ENCODE results near the gene GDPD1.
A peak's percentile ranks its signal among the peaks of the same experiment; 100 is the strongest.

GDPD1 gene

GRCh38 chr17:59199398-59199797 lies 20.9 kb upstream of the GDPD1 start:
- Histone ChIP-seq H2BK120ac (ENCODE audit: insufficient read depth, low read length, poor library complexity) (no peak overlapping the region), H4K12ac (ENCODE audit: low read depth, low read length) (no peak overlapping the region), H3K79me2 (ENCODE audit: control insufficient read depth, insufficient read depth, low read length, poor library complexity) (no peaks in the 10 kb centered on the region), H3K14ac (ENCODE audit: low read length) (no peak overlapping the region), H3K4me1 (ENCODE audit: control insufficient read depth in 1 of 2, insufficient read depth in 2 of 2, low read length in 2 of 2) (no peaks in the 10 kb centered on the region), H3K9me3 (ENCODE audit: insufficient read depth, low read depth, low read length) (no peaks in the 10 kb centered on the region), H3K4ac (ENCODE audit: low read depth, low read length) (no peak overlapping the region), H4K91ac (ENCODE audit: low read depth, low read length) (no peak overlapping the region), H3K79me1 (ENCODE audit: low read length) (no peaks in the 10 kb centered on the region), H3K9ac (ENCODE audit: low read length) (no peak overlapping the region), H3K18ac (ENCODE audit: low read length) (no peak overlapping the region), H2BK12ac (ENCODE audit: low read length) (no peak overlapping the region), H3K23ac (ENCODE audit: low read length) (no peak overlapping the region), H3K4me3 (ENCODE audit: low read depth, low read length) (no peak overlapping the region), H2BK5ac (ENCODE audit: low read depth, low read length, poor library complexity) (no peak overlapping the region), H3K27ac (ENCODE audit: low read depth, low read length) (no peak overlapping the region), H3K27me3 (ENCODE audit: insufficient read depth, low read length) (no peaks in the 10 kb centered on the region), H4K8ac (ENCODE audit: low read depth, low read length) (no peak overlapping the region), H2AK5ac (ENCODE audit: low read length) (no peak overlapping the region), H3K4me2 (ENCODE audit: low read length) (no peak overlapping the region), H2AFZ (ENCODE audit: insufficient read depth, low read length, poor library complexity) (no peak overlapping the region), H3K36me3 (ENCODE audit: control insufficient read depth in 1 of 2, insufficient read depth in 2 of 2, low read length in 2 of 2) (peaks cover 30 to 34% of the 10 kb centered on the region in 2 experiments)
- peak in 1 of 2 donors; percentile 6 for DNase-seq
- WGBS (ENCODE audit: extremely low coverage, insufficient coverage, insufficient read length): no CpG with 5 or more reads among the region's 4 CpGs

DNA sequence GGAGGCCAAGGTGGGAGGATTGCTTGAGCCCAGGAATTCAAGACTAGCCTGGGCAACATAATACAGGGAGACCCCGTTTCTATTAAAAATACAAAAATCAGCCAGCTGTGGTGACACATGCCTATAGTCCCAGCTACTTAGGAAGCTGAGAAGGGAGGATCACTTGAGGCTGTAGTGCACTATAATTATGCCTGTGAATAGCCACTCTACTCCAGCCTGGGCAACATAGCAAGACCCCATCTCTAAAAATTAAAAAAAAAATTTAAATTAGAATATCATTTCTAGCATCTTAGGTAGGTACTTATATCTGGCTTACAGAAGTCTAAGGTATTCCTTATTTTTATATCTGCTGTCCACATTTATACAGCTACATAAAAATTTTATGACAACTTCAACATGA lies 18.0 kb upstream of the GDPD1 start:
- Histone ChIP-seq H2BK12ac (ENCODE audit: low read length) (no peak overlapping the region), H3K18ac (ENCODE audit: low read length) (no peak overlapping the region), H3K79me1 (ENCODE audit: low read length) (no peaks in the 10 kb centered on the region), H2BK5ac (ENCODE audit: low read depth, low read length, poor library complexity) (no peak overlapping the region), H3K36me3 (ENCODE audit: control insufficient read depth in 1 of 2, insufficient read depth in 2 of 2, low read length in 2 of 2) (peaks cover 27 to 28% of the 10 kb centered on the region in 2 experiments), H4K91ac (ENCODE audit: low read depth, low read length) (no peak overlapping the region), H3K9ac (ENCODE audit: low read length) (no peak overlapping the region), H3K9me3 (ENCODE audit: insufficient read depth, low read depth, low read length) (no peaks in the 10 kb centered on the region), H3K4ac (ENCODE audit: low read depth, low read length) (no peak overlapping the region), H3K4me3 (ENCODE audit: low read depth, low read length) (no peak overlapping the region), H4K8ac (ENCODE audit: low read depth, low read length) (no peak overlapping the region), H3K27ac (ENCODE audit: low read depth, low read length) (no peak overlapping the region), H2BK120ac (ENCODE audit: insufficient read depth, low read length, poor library complexity) (no peak overlapping the region), H4K12ac (ENCODE audit: low read depth, low read length) (no peak overlapping the region), H3K4me1 (ENCODE audit: control insufficient read depth in 1 of 2, insufficient read depth in 2 of 2, low read length in 2 of 2) (no peaks in the 10 kb centered on the region), H3K14ac (ENCODE audit: low read length) (no peak overlapping the region), H3K27me3 (ENCODE audit: insufficient read depth, low read length) (no peaks in the 10 kb centered on the region), H2AK5ac (ENCODE audit: low read length) (no peak overlapping the region), H3K23ac (ENCODE audit: low read length) (no peak overlapping the region), H2AFZ (ENCODE audit: insufficient read depth, low read length, poor library complexity) (no peak overlapping the region), H3K4me2 (ENCODE audit: low read length) (no peak overlapping the region), H3K79me2 (ENCODE audit: control insufficient read depth, insufficient read depth, low read length, poor library complexity) (no peaks in the 10 kb centered on the region)
- no peak for DNase-seq
- WGBS (ENCODE audit: extremely low coverage, insufficient coverage, insufficient read length): no CpG with 5 or more reads among the region's 1 CpG

GRCh38 chr17:59219370-59219769 lies 941 bp upstream of the GDPD1 start:
- Histone ChIP-seq H3K27ac (ENCODE audit: low read depth, low read length) (no peak overlapping the region), H3K4me1 (ENCODE audit: control insufficient read depth in 1 of 2, insufficient read depth in 2 of 2, low read length in 2 of 2) (peaks cover 0 to 5% of the 10 kb centered on the region in 2 experiments), H3K18ac (ENCODE audit: low read length) (no peak overlapping the region), H2AFZ (ENCODE audit: insufficient read depth, low read length, poor library complexity) (no peak overlapping the region), H4K12ac (ENCODE audit: low read depth, low read length) (peak overlapping the region; percentile 75), H2BK5ac (ENCODE audit: low read depth, low read length, poor library complexity) (no peak overlapping the region), H3K9me3 (ENCODE audit: insufficient read depth, low read depth, low read length) (no peaks in the 10 kb centered on the region), H2BK120ac (ENCODE audit: insufficient read depth, low read length, poor library complexity) (no peak overlapping the region), H3K4me3 (ENCODE audit: low read depth, low read length) (no peak overlapping the region), H3K27me3 (ENCODE audit: insufficient read depth, low read length) (no peaks in the 10 kb centered on the region), H3K14ac (ENCODE audit: low read length) (no peak overlapping the region), H4K91ac (ENCODE audit: low read depth, low read length) (no peak overlapping the region), H3K9ac (ENCODE audit: low read length) (no peak overlapping the region), H3K23ac (ENCODE audit: low read length) (no peak overlapping the region), H2BK12ac (ENCODE audit: low read length) (no peak overlapping the region), H4K8ac (ENCODE audit: low read depth, low read length) (peak overlapping the region; percentile 54), H2AK5ac (ENCODE audit: low read length) (no peak overlapping the region), H3K4ac (ENCODE audit: low read depth, low read length) (no peak overlapping the region), H3K36me3 (ENCODE audit: control insufficient read depth in 1 of 2, insufficient read depth in 2 of 2, low read length in 2 of 2) (peaks cover 3 to 5% of the 10 kb centered on the region in 2 experiments), H3K4me2 (ENCODE audit: low read length) (no peak overlapping the region), H3K79me1 (ENCODE audit: low read length) (peaks cover 4% of the 10 kb centered on the region), H3K79me2 (ENCODE audit: control insufficient read depth, insufficient read depth, low read length, poor library complexity) (peaks cover 8% of the 10 kb centered on the region)
- no CpG with 5 or more reads among the region's 16 CpGs for WGBS (ENCODE audit: extremely low coverage, insufficient coverage, insufficient read length)
- DNase-seq: no peak

DNA sequence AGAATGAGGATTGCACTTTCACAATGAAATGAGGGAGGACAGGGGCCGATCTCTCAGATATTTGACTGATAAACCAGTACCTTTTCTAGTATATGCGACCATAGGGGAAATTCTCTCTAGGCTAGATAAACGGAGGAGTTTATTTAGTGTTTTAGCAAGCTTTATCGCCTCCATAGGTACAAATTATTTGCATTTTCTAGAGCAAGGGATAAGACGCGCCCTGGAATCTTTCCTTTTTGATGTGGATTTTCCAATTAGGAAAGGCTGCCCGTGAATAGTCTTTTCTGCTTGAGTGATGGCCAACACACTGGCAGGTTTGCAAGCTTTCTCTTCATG lies 351 bp upstream of the GDPD1 start:
- no peak overlapping the region for H2AK5ac ChIP-seq (ENCODE audit: low read length)
- no peak overlapping the region for H2BK120ac ChIP-seq (ENCODE audit: insufficient read depth, low read length, poor library complexity)
- H3K4me2 ChIP-seq (ENCODE audit: low read length): peak overlapping the region; percentile 69
- no CpG with 5 or more reads among the region's 7 CpGs for WGBS (ENCODE audit: extremely low coverage, insufficient coverage, insufficient read length)
- H3K79me2 ChIP-seq (ENCODE audit: control insufficient read depth, insufficient read depth, low read length, poor library complexity): peaks cover 8% of the 10 kb centered on the region
- H3K4me3 ChIP-seq (ENCODE audit: low read depth, low read length): no peak overlapping the region
- H3K9me3 ChIP-seq (ENCODE audit: insufficient read depth, low read depth, low read length): no peaks in the 10 kb centered on the region
- H3K4ac ChIP-seq (ENCODE audit: low read depth, low read length): no peak overlapping the region
- H3K9ac ChIP-seq (ENCODE audit: low read length): no peak overlapping the region
- H3K23ac ChIP-seq (ENCODE audit: low read length): no peak overlapping the region
- H3K79me1 ChIP-seq (ENCODE audit: low read length): peaks cover 4% of the 10 kb centered on the region
- no peak overlapping the region for H3K27ac ChIP-seq (ENCODE audit: low read depth, low read length)
- H4K8ac ChIP-seq (ENCODE audit: low read depth, low read length): peak overlapping the region; percentile 97
- H3K14ac ChIP-seq (ENCODE audit: low read length): no peak overlapping the region
- H3K36me3 ChIP-seq (ENCODE audit: control insufficient read depth in 1 of 2, insufficient read depth in 2 of 2, low read length in 2 of 2): peaks cover 2 to 3% of the 10 kb centered on the region in 2 experiments
- no peak overlapping the region for H2BK5ac ChIP-seq (ENCODE audit: low read depth, low read length, poor library complexity)
- peak overlapping the region; percentile 79 for H2AFZ ChIP-seq (ENCODE audit: insufficient read depth, low read length, poor library complexity)
- peak in 1 of 2 donors; percentile 15 for DNase-seq
- no peak overlapping the region for H2BK12ac ChIP-seq (ENCODE audit: low read length)
- H4K12ac ChIP-seq (ENCODE audit: low read depth, low read length): no peak overlapping the region
- no peaks in the 10 kb centered on the region for H3K27me3 ChIP-seq (ENCODE audit: insufficient read depth, low read length)
- H4K91ac ChIP-seq (ENCODE audit: low read depth, low read length): no peak overlapping the region
- peaks cover 0 to 5% of the 10 kb centered on the region in 2 experiments for H3K4me1 ChIP-seq (ENCODE audit: control insufficient read depth in 1 of 2, insufficient read depth in 2 of 2, low read length in 2 of 2)
- H3K18ac ChIP-seq (ENCODE audit: low read length): no peak overlapping the region
